ENCODE measurements around the gene ERGIC3.
A peak's percentile ranks its signal among the peaks of the same experiment; 100 is the strongest.
"Not testable (repeated sequence)": the region's sequence is repeated elsewhere in the genome, so short reads cannot be mapped to it uniquely, and the experiment has no call there.

The ERGIC3 gene

DNA sequence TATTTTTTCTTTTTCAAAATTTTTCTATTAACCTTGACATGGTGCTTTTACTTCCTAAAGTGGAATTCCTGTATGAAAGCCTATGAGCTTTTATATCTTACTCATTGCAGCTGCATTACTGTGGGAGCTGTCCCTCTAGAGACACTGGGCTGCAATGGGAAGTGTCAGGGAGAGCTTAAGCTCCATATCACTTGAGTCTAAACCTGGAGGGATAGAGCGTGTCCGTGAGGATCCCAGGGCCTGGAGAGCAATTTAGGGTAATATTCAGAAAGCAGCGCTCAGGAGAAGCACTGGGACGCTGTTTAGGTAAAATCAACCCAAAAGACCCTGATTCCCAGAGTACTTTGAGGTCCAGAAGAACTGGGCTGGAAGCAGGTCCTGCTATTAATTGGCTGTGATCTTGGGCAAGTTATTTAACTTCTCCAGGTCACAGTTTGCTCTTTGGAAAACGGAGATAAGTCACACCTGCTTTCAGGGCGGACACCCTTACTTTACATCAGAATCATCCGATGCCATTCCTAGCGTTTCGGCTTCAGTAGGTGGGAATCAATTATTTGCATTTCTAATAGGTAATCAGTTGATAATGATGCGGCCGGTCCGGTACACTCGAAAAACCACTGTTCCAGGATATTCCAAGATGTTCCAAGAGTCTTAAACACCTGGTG lies 628 bp upstream of the ERGIC3 start:
- Mint-ChIP-seq H3K4me1 (peaks cover 18% of the 10 kb centered on the region), H3K4me3 (peak overlapping the region; percentile 86), H3K9me3 (no peaks in the 10 kb centered on the region), H3K27ac (peak overlapping the region; percentile 83), H3K27me3 (no peaks in the 10 kb centered on the region), H3K36me3 (ENCODE audit: low read depth) (peaks cover 6% of the 10 kb centered on the region)
- DNase-seq: no peak
- ATAC-seq: no peak

DNA sequence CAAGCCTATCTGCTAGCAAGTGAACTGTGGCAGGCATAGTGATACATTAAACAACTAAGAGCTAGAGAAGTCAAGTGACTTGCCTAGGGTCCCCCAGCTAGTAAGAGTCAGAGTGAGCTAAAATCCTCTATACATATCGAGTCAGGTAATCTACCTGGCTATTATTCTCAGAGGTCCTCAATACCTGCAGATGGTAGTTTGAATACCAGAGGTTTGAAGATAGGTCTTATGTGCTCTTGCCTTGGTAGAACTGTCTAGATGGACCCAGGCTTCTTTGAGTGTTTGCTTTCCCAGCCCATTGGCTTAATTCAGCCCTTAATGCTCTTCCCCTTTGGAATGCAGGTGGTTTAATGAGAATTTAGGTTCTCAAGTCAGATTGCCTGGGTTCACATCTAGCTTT lies 1.1 kb downstream of the ERGIC3 start:
- Mint-ChIP-seq H3K36me3 (ENCODE audit: low read depth) (peaks cover 6% of the 10 kb centered on the region), H3K4me1 (peaks cover 18% of the 10 kb centered on the region), H3K9me3 (no peaks in the 10 kb centered on the region), H3K27ac (no peak overlapping the region), H3K27me3 (no peaks in the 10 kb centered on the region), H3K4me3 (peak overlapping the region; percentile 86)
- DNase-seq (no peak), ATAC-seq (no peak)

DNA sequence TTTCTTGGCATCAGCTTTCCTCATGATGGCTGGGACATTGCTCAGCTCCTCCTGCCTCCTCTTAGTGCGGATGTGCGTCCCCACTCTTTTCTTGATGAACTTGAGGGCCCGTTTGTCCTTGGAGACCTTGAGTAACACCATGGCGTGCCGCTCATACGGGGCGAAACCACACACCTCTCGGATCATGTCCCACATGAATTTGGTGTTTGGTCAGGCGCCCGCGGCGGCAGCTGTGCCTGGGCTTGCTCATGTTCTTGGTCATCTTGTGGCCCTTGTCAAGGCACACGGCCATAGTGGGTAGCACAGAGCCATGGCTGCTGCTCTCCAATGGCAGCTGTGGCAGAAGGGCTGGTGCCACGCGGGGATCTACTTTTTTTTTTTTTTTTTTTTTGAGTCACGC lies 2.6 kb downstream of the ERGIC3 start:
- no peak overlapping the region for H3K4me3 Mint-ChIP-seq
- no peak for DNase-seq
- ATAC-seq: no peak
- H3K27me3 Mint-ChIP-seq: no peaks in the 10 kb centered on the region
- H3K36me3 Mint-ChIP-seq (ENCODE audit: low read depth): peaks cover 14% of the 10 kb centered on the region
- H3K9me3 Mint-ChIP-seq: no peaks in the 10 kb centered on the region
- H3K27ac Mint-ChIP-seq: no peak overlapping the region
- peaks cover 18% of the 10 kb centered on the region for H3K4me1 Mint-ChIP-seq

DNA sequence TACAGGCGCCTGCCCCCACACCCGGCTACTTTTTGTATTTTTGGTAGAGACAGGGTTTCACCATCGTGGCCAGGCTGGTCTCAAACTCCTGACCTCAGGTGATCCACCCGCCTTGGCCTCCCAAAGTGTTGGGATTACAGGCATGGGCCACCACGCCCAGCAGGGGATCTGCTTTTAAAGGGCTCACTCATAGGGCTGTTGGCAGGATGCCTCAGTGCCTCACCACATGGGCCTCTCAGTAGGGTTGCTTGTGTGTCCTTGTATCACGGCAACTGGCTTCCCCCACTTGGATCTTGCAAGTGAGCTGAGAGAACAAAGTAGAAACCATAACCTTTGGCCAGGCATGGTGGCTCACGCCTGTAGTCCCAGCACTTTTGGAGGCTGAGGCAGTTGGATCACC lies 3.1 kb downstream of the ERGIC3 start:
- not testable (repeated sequence) for H3K27me3 Mint-ChIP-seq, ATAC-seq, H3K4me3 Mint-ChIP-seq, H3K9me3 Mint-ChIP-seq, H3K27ac Mint-ChIP-seq, DNase-seq
- Mint-ChIP-seq H3K36me3 (ENCODE audit: low read depth) (peaks cover 17% of the 10 kb centered on the region), H3K4me1 (peaks cover 18% of the 10 kb centered on the region)

DNA sequence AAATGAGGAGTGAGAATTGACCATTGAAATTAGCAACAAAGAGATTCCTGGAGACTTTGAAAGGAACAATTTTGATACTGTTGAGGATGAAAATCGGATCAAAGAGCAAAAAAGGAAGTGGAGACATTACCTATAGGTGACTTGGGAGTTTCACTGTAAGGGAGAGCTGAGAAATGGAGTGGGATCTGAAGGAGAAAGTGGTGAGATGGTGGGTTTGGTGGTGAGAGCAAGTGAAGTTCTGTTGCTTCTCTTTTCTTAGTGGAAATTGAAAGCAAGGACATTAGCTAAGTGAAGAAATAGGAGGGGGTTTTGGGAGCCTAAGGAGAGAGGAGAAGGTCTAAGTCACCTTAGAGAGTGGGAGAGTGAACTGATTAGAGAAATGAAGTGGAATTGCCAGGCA lies 4.2 kb downstream of the ERGIC3 start:
- Mint-ChIP-seq H3K27me3 (no peaks in the 10 kb centered on the region), H3K36me3 (ENCODE audit: low read depth) (peaks cover 18% of the 10 kb centered on the region), H3K27ac (no peak overlapping the region), H3K4me1 (peaks cover 16% of the 10 kb centered on the region), H3K4me3 (no peak overlapping the region), H3K9me3 (no peaks in the 10 kb centered on the region)
- ATAC-seq (no peak), DNase-seq (no peak)

DNA sequence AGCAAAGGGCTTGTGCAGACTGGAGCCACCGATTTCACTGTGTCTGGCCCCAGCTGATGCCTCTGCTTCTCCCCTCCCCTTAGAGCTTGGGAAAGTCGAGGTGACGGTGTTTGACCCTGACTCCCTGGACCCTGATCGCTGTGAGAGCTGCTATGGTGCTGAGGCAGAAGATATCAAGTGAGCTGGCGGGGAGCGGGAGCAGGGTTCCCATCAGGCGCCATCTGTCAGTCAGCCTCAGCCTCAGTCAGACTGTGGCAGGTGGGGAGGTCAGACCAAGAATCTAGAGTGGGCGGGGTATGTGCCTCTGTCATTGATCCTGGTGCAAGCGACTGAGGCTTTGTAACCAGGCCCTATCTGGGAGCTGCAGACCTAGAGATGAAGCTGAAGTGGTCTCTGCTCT lies 5.5 kb downstream of the ERGIC3 start:
- H3K27ac Mint-ChIP-seq: no peak overlapping the region
- DNase-seq (no peak), ATAC-seq (no peak)
- H3K27me3 Mint-ChIP-seq: no peaks in the 10 kb centered on the region
- H3K4me3 Mint-ChIP-seq: no peak overlapping the region
- H3K4me1 Mint-ChIP-seq: peaks cover 9% of the 10 kb centered on the region
- no peaks in the 10 kb centered on the region for H3K9me3 Mint-ChIP-seq
- peaks cover 18% of the 10 kb centered on the region for H3K36me3 Mint-ChIP-seq (ENCODE audit: low read depth)

DNA sequence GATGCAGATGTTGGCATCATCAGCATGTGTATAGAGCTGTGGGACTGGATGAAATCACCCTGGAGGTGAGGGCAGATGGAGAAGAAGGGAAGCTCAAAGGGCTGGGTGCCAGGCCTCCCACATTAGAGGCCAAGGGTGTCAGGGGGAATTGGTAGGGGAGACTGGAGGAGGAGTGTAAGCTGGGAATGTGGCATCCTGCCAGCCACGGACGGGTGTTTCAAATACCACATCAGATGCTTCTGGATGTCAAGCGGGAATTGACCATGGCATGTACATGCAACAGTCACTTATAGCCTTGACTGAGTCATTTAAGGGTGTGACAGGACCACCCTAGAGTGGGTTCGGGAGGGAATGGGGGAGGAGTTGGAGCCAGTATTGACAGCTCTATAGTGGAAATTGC lies 9.6 kb downstream of the ERGIC3 start:
- ATAC-seq (no peak), DNase-seq (no peak)
- Mint-ChIP-seq H3K4me3 (no peak overlapping the region), H3K36me3 (ENCODE audit: low read depth) (peaks cover 22% of the 10 kb centered on the region), H3K4me1 (no peaks in the 10 kb centered on the region), H3K27me3 (no peaks in the 10 kb centered on the region), H3K9me3 (no peaks in the 10 kb centered on the region), H3K27ac (no peak overlapping the region)

DNA sequence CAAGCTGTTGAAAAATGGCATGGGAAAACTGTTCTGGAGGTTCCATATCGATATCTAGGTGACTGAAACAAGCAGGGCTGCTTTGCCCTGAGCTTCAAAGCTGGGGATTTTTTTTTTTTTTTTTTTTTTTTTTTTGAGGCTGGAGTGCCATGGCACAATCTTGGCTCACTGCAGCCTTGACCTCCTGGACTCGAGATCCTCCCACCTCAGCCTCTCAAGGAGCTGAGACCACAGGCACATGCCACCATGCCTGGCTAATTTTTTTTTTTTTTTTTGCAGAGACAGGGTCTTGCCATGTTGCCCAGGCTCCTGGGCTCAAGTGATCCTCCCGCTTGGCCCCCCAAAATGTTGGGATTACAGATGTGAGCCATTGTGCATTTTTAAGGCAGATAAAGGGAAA lies 11.0 kb downstream of the ERGIC3 start:
- Mint-ChIP-seq H3K4me1 (no peaks in the 10 kb centered on the region), H3K9me3 (no peaks in the 10 kb centered on the region), H3K36me3 (ENCODE audit: low read depth) (peaks cover 24% of the 10 kb centered on the region), H3K27me3 (no peaks in the 10 kb centered on the region), H3K27ac (no peak overlapping the region), H3K4me3 (no peak overlapping the region)
- DNase-seq: no peak
- ATAC-seq: no peak

DNA sequence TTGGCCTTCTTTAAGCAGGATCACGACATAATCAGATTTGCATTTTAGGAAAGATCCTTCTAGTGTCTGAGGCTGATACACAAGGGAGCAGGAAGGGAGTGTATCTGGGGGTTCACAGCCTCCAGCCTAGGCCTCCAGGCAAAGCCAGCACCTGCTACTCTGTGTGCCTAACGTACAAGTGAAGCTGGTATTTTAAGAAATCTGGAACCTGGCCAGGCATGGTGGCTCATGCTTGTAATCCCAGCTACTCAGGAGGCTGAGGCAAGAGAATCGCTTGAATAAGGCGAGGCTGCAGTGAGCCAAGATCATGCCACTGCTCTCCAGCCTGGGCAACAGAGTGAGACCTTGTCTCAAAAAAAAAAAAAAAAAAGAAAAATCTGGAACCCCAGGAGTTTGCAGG lies 13.6 kb downstream of the ERGIC3 start:
- H3K9me3 Mint-ChIP-seq, H3K27me3 Mint-ChIP-seq, H3K4me3 Mint-ChIP-seq, ATAC-seq, DNase-seq, H3K4me1 Mint-ChIP-seq, H3K27ac Mint-ChIP-seq: not testable (repeated sequence)
- peaks cover 11% of the 10 kb centered on the region for H3K36me3 Mint-ChIP-seq (ENCODE audit: low read depth)

DNA sequence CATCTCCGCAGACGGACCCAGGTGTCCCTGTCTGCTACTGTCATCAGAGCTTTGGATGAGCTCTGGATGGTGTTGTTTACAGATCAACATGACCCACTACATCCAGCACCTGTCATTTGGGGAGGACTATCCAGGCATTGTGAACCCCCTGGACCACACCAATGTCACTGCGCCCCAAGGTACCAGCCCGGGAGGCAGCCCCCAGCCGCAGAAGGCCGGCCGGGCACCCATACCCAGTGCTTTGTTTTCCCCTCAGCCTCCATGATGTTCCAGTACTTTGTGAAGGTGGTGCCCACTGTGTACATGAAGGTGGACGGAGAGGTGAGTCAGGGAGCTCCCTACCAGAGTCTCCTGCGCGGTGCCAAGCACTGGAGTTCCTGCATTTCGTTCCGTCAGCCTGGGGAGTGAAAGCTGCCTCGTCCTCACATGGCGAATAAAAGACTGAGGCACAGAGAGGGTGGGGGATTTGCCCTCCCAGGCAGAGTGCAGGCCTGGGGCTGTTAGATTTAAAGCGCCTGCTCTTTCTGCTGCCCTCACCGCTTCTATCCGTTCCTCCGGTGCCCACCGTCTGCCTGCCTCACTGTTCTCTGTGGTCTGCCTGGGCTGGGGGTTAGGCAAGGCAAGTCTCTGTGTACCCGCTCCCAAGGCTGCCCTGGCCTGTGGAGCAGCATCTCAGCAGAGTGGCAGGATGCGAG lies 14.2 kb downstream of the ERGIC3 start:
- Mint-ChIP-seq H3K4me1 (no peaks in the 10 kb centered on the region), H3K27ac (no peak overlapping the region), H3K9me3 (no peaks in the 10 kb centered on the region)

DNA sequence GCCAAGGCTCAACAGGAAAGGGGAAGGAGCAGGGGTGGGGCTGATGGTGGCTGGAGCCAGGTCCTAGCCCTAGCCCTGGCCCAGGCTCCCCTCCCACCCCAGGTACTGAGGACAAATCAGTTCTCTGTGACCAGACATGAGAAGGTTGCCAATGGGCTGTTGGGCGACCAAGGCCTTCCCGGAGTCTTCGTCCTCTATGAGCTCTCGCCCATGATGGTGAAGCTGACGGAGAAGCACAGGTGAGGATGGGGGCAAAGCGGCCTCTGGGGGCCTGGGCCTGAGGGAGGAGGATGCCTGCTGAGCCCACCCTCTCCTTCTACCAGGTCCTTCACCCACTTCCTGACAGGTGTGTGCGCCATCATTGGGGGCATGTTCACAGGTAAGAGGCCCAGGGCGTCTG lies 15.0 kb downstream of the ERGIC3 start:
- Mint-ChIP-seq H3K4me1 (no peaks in the 10 kb centered on the region), H3K4me3 (no peak overlapping the region), H3K36me3 (ENCODE audit: low read depth) (peaks cover 11% of the 10 kb centered on the region), H3K27ac (no peak overlapping the region), H3K27me3 (no peaks in the 10 kb centered on the region), H3K9me3 (no peaks in the 10 kb centered on the region)
- DNase-seq (no peak), ATAC-seq (no peak)

More for the DNA sequence above, 14.2 kb downstream of the ERGIC3 start:
- Mint-ChIP-seq H3K27me3 (no peaks in the 10 kb centered on the region), H3K4me3 (no peak overlapping the region), H3K36me3 (ENCODE audit: low read depth) (peaks cover 11% of the 10 kb centered on the region)
- ATAC-seq: no peak
- no peak for DNase-seq

DNA sequence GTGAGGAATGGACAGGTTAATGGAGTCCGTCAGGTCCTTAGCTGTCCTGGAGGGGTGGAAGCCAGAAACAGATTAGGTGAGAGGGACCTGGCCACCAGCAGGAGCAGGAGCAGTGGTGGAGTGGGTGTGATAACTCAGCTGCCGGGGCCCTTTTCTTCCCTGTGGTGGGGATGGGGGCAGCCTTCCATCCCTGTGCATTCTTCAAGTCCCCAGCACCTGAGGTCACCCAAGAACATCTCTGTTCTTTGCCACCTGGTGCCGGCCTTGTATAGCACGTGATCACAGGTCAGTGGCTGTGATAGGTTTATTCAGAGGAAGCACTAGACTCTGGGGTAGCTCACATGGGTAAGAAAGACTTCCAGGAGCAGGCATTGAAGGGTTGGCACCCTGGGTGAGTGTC lies 16.6 kb downstream of the ERGIC3 start:
- Mint-ChIP-seq H3K4me3 (no peak overlapping the region), H3K27ac (no peak overlapping the region), H3K4me1 (no peaks in the 10 kb centered on the region), H3K36me3 (ENCODE audit: low read depth) (peaks cover 11% of the 10 kb centered on the region), H3K27me3 (no peaks in the 10 kb centered on the region), H3K9me3 (no peaks in the 10 kb centered on the region)
- ATAC-seq: no peak
- DNase-seq: no peak

DNA sequence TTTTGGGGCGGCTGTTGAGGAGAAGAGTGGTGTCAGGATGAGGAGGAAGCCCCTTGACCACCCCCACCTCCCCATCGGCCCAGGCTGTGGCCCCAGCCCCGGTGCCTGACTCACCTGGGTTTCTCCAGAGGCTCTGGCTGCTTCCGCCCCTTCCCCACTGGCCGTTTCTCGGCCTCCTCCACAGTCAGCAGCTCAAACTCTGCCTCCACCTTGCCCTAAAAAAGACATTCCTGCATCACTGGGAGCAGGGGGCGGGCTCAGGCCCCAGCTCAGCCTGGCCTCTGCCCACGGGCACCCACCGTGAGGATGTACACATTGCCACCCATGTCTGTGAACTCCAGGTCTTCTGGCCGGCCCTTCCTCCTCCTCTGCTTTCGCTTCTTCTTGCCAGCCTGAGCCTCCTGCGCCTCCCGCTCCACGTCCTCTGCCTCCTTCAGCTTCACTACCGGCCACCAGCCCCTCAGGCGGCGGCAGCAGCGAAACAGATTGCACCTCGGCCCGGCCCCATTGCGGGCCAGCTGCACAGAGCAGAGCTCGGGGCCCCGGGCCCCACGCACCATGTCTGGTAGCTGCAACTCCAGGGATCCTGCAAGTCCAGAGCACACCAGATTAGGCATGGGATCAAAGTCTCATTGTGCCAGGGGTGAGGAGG lies 17.3 kb downstream of the ERGIC3 start:
- Mint-ChIP-seq H3K4me3 (no peak overlapping the region), H3K27me3 (no peaks in the 10 kb centered on the region), H3K4me1 (no peaks in the 10 kb centered on the region), H3K27ac (no peak overlapping the region), H3K36me3 (ENCODE audit: low read depth) (peaks cover 11% of the 10 kb centered on the region), H3K9me3 (no peaks in the 10 kb centered on the region)
- no peak for DNase-seq
- ATAC-seq: no peak

DNA sequence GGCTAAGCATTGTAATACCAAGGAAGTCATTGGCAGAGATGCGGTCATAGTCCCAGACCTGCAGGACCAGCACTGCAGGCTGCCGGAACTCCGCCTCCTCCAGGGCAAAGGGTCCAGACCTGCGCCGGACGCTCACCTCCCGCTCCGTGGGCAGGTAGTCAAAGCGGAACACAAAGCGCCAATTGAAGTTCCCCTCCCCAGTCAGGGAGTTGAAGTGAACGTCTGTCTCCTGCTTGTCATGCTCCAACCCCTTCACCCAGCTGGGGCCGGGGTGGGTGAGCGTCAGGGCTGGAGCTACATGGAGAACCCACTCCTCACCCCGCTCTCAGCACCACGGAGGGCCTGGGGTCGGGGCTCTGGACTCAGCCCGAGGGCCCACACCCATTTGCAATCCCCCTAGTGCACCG lies 18.2 kb downstream of the ERGIC3 start:
- Mint-ChIP-seq H3K27me3 (no peaks in the 10 kb centered on the region), H3K4me3 (no peak overlapping the region), H3K36me3 (ENCODE audit: low read depth) (peaks cover 5% of the 10 kb centered on the region), H3K4me1 (no peaks in the 10 kb centered on the region), H3K9me3 (no peaks in the 10 kb centered on the region), H3K27ac (no peak overlapping the region)
- ATAC-seq: no peak
- no peak for DNase-seq

DNA sequence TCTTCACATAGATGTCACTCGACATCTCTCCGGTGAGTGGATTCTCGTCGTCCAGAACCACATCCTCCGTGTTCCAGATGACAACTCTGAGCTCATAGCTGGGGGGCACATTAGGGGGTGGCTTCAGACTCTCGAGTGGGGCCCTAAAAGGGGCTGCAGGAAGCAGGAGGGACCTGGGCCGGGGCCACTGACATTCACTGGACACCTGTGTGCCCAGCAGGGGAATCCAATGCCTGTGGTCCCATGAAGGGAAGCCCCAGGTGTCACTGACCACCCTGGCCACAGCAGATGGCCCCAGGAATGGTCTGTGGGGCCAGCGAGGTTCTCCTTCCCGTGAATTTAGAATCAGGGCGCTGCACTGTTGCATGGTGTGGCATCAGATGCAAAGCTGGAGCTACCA lies 18.7 kb downstream of the ERGIC3 start:
- Mint-ChIP-seq H3K27ac (no peak overlapping the region), H3K9me3 (no peaks in the 10 kb centered on the region), H3K27me3 (no peaks in the 10 kb centered on the region), H3K36me3 (ENCODE audit: low read depth) (peaks cover 3% of the 10 kb centered on the region), H3K4me1 (no peaks in the 10 kb centered on the region), H3K4me3 (no peak overlapping the region)
- ATAC-seq: no peak
- no peak for DNase-seq

Measured in activated naive CD8-positive, alpha-beta T cell treated with anti-CD3 and anti-CD28 coated beads, Interleukin-2, amount 50 U/mL, for 24 hours (primary cell).